Measurements from ENCODE around the gene STIM2.

DNA sequence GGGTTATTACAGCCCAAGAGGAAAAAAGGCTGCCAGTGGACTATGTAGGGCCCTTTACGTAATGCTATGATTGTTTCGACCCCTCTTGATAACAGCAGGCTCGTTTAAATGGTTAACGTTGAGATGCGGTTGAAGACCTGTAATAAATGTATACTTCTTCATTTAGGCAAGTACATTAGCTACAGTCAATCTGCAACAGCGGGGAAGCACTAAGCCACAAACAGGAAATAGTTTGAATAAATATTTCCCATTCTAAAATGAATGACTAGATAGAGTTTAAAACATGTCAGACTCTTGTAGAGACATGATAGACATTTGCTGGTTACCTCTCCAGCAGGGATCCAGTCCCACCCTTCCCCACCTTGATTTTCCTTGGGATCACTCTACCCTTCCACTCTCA lies 38.1 kb upstream of the STIM2 start:
- TF ChIP-seq, protein P1, sequence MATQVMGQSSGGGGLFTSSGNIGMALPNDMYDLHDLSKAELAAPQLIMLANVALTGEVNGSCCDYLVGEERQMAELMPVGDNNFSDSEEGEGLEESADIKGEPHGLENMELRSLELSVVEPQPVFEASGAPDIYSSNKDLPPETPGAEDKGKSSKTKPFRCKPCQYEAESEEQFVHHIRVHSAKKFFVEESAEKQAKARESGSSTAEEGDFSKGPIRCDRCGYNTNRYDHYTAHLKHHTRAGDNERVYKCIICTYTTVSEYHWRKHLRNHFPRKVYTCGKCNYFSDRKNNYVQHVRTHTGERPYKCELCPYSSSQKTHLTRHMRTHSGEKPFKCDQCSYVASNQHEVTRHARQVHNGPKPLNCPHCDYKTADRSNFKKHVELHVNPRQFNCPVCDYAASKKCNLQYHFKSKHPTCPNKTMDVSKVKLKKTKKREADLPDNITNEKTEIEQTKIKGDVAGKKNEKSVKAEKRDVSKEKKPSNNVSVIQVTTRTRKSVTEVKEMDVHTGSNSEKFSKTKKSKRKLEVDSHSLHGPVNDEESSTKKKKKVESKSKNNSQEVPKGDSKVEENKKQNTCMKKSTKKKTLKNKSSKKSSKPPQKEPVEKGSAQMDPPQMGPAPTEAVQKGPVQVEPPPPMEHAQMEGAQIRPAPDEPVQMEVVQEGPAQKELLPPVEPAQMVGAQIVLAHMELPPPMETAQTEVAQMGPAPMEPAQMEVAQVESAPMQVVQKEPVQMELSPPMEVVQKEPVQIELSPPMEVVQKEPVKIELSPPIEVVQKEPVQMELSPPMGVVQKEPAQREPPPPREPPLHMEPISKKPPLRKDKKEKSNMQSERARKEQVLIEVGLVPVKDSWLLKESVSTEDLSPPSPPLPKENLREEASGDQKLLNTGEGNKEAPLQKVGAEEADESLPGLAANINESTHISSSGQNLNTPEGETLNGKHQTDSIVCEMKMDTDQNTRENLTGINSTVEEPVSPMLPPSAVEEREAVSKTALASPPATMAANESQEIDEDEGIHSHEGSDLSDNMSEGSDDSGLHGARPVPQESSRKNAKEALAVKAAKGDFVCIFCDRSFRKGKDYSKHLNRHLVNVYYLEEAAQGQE (IDR thresholded peaks at IDR 0.05; ENCODE audit: low read depth), result no peak
- TF ChIP-seq EP300 (IDR thresholded peaks at IDR 0.05; ENCODE audit: borderline replicate concordance) (no peak), FOXM1 (IDR thresholded peaks at IDR 0.05; ENCODE audit: borderline replicate concordance, low read depth) (no peak), EGR1 (IDR thresholded peaks at IDR 0.05) (no peak)
